Heart right ventricle (tissue), 16 donors: ENCODE measurements around the gene LCE2C. TPM values are rescaled to one million over a fixed set of nuclear protein-coding genes. Genes with fewer than 3 reads are reported as not detected.

Source experiments
- ATAC-seq, 8 donors: fragments of 200-7000 bp; cut with Tn5 transposase; one replicate each; pipeline ENCODE4 v1.9.1; 2020; ENCODE audit warnings: mild to moderate bottlenecking in 8 of 8, moderate library complexity in 8 of 8, moderate number of reproducible peaks in 1 of 8
- DNase-seq, 2 donors: peaks; one replicate each; pipeline ENCODE4 v3.0.0-alpha.2; 2020
- H3K27ac ChIP-seq, 10 donors: fragments of 200-600 bp; sonication (generic) in 2 of 10; one replicate each; pipeline versions ENCODE4 v1.5.0 to v1.8.0; 2020 to 2022; ENCODE audit warnings: mild to moderate bottlenecking in 3 of 10
- H3K27me3 ChIP-seq, 7 donors: fragments of 200-600 bp; one replicate each; pipeline ENCODE4 v1.8.0; 2021 to 2022; ENCODE audit warnings: mild to moderate bottlenecking in 2 of 7
- H3K36me3 ChIP-seq, 9 donors: fragments of 200-600 bp; sonication (generic) in 1 of 9; one replicate each; pipeline versions ENCODE4 v1.5.0 to v1.8.0; 2020 to 2022; ENCODE audit warnings: mild to moderate bottlenecking in 2 of 9
- H3K4me1 ChIP-seq, 9 donors: fragments of 200-600 bp; sonication (generic) in 1 of 9; one replicate each; pipeline versions ENCODE4 v1.5.0 to v1.8.0; 2020 to 2022; ENCODE audit warnings: mild to moderate bottlenecking in 4 of 9
- H3K4me3 ChIP-seq, 10 donors: fragments of 200-600 bp; sonication (generic) in 2 of 10; one replicate each; pipeline versions ENCODE4 v1.5.0 to v1.8.0; 2020 to 2022; ENCODE audit warnings: mild to moderate bottlenecking in 7 of 10, moderate library complexity in 2 of 10
- H3K9me3 ChIP-seq, 11 donors: fragments of 200-600 bp in 10 of 11; sonication (generic) in 2 of 11; one replicate each; pipeline versions ENCODE4 v1.5.0 to v1.8.0; 2013 to 2022; ENCODE audit warnings: mild to moderate bottlenecking in 2 of 11, control low read depth in 1 of 11, moderate library complexity in 1 of 11
- CTCF ChIP-seq, 9 donors: fragments of 200-600 bp; sonication (generic) in 2 of 9; IDR thresholded peaks; one replicate each; pipeline versions ENCODE4 v1.5.0 to v1.8.0; 2021 to 2022; ENCODE audit warnings: antibody characterized with exemption in 9 of 9, mild to moderate bottlenecking in 5 of 9, moderate library complexity in 1 of 9
- intact Hi-C, 10 donors: fragments of 100-400 bp; cut with DNase I; formaldehyde crosslinking; loops; one replicate each; pipeline versions ENCODE4 v1.11.1 to v1.14.2; 2022
- polyA plus RNA-seq, 2 donors: library from polyadenylated mRNA; stranded (reverse); fragments of 200-250 nt; gene quantifications; one replicate each; pipeline ENCODE4 v1.2.3, GENCODE V29; 2013
- total RNA-seq, 10 donors: library from RNA; stranded (reverse); fragmentation: NEBNext Ultra II Directional in 3 of 10; extraction: Animal tissue kit (Norgen Biotek cat#: 25700) in 3 of 10; gene quantifications; one replicate each; pipeline versions ENCODE4 v1.2.1 to v1.2.4, GENCODE V29; 2021 to 2023
- donor health status: Arrhythmogenic right ventricular cardiomyopathy.
- donor health status: ischemic (EF 13 %, LVEDD 7.1; RV severe dilation, severe dysfunction).
- donor health status: healthy with polysubstance abuse.
- donor health status: DM: no; HTN: yes; CAD: no.
- donor health status: DM: no; HTN: no; CAD: no.
- donor health status: ischemic (EF 25% LVEDD 6.9; RV normal size, moderate dysfunction).
- donor health status: ischemic (EF 25% LVEDD 5.7; RV mildly dilated, moderate dysfunction).
- donor health status: healthy.
- donor health status: DM: yes; HTN: yes; CAD: no.
- donor health status: Ischemic cardiomyopathy.
- donor health status: ischemic (EF 35%, LVEDD 5.7; RV mildly dilated, moderate dysfunction).
- donor health status: nonischemic (EF 11% LVEDD 7.7; RV severe dilation, severe dysfunction).
- donor health status: DM: yes; HTN: yes; CAD: no.
- donor health status: PGD.
- donor health status: ischemic (EF 29% LVEDD 5.4; RV normal size, mild dysfunction).
- donor health status: nonischemic (EF 23%, LVEDD 6.1; RV moderate dilation, normal function).

Gene LCE2C
- total and polyA plus RNA-seq, 12 donors: not detected

- Histone ChIP-seq H3K27ac (no peak overlapping the region), H3K9me3 (no peaks in the 10 kb centered on the region), H3K36me3 (no peaks in the 10 kb centered on the region), H3K4me3 (no peak overlapping the region), H3K27me3 (peaks cover 0 to 11% (median under 1%) of the 10 kb centered on the region in 7 donors), H3K4me1 (no peaks in the 10 kb centered on the region)
- no peak for TF ChIP-seq CTCF (IDR thresholded peaks at IDR 0.05)
- no peak for ATAC-seq
- no peak for DNase-seq
- intact Hi-C loops: no loop called here
Observed at GRCh38 chr1:152725261-152725660, 50.2 kb downstream of the LCE2C start.

Other genes with a start within 250 kb of the LCE2C start
- not detected for gene LCE5A, start 164.5 kb upstream of the LCE2C start, total RNA-seq
- gene LCE5A, start 164.5 kb upstream of the LCE2C start, polyA plus RNA-seq: under 1 TPM in 1 of 2 donors, not detected in 1; 0.07 TPM
- not detected for gene CRCT1, start 160.8 kb upstream of the LCE2C start, total RNA-seq
- under 1 TPM in 1 of 2 donors, not detected in 1; 0.10 TPM for gene CRCT1, start 160.8 kb upstream of the LCE2C start, polyA plus RNA-seq
- not detected for gene LCE3E, start 108.5 kb upstream of the LCE2C start, total RNA-seq
- not detected for gene LCE3E, start 108.5 kb upstream of the LCE2C start, polyA plus RNA-seq
- not detected for gene LCE3D, start 94.8 kb upstream of the LCE2C start, total RNA-seq
- not detected for gene LCE3D, start 94.8 kb upstream of the LCE2C start, polyA plus RNA-seq
- gene LCE3C, start 75.0 kb upstream of the LCE2C start, total RNA-seq: not detected
- not detected for gene LCE3C, start 75.0 kb upstream of the LCE2C start, polyA plus RNA-seq
- not detected for gene LCE3B, start 61.5 kb upstream of the LCE2C start, total RNA-seq
- not detected for gene LCE3B, start 61.5 kb upstream of the LCE2C start, polyA plus RNA-seq
- not detected for gene LCE3A, start 52.2 kb upstream of the LCE2C start, total RNA-seq
- not detected for gene LCE3A, start 52.2 kb upstream of the LCE2C start, polyA plus RNA-seq
- gene LCE2D, start 11.9 kb upstream of the LCE2C start, total RNA-seq: not detected
- gene LCE2D, start 11.9 kb upstream of the LCE2C start, polyA plus RNA-seq: not detected
- not detected for gene LCE2B, start 10.8 kb downstream of the LCE2C start, total RNA-seq
- gene LCE2B, start 10.8 kb downstream of the LCE2C start, polyA plus RNA-seq: not detected
- not detected for gene LCE2A, start 23.1 kb downstream of the LCE2C start, total RNA-seq
- gene LCE2A, start 23.1 kb downstream of the LCE2C start, polyA plus RNA-seq: not detected
- gene LCE4A, start 32.9 kb downstream of the LCE2C start, total RNA-seq: not detected
- not detected for gene LCE4A, start 32.9 kb downstream of the LCE2C start, polyA plus RNA-seq
- not detected for gene KPRP, start 82.7 kb downstream of the LCE2C start, total RNA-seq
- gene KPRP, start 82.7 kb downstream of the LCE2C start, polyA plus RNA-seq: not detected
- gene LCE1F, start 99.9 kb downstream of the LCE2C start, total RNA-seq: not detected
- gene LCE1F, start 99.9 kb downstream of the LCE2C start, polyA plus RNA-seq: not detected
- not detected for gene LCE1E, start 111.0 kb downstream of the LCE2C start, total RNA-seq
- gene LCE1E, start 111.0 kb downstream of the LCE2C start, polyA plus RNA-seq: not detected
- gene LCE1D, start 121.4 kb downstream of the LCE2C start, total RNA-seq: not detected
- not detected for gene LCE1D, start 121.4 kb downstream of the LCE2C start, polyA plus RNA-seq
- not detected for gene LCE1C, start 131.4 kb downstream of the LCE2C start, total RNA-seq
- not detected for gene LCE1C, start 131.4 kb downstream of the LCE2C start, polyA plus RNA-seq
- gene LCE1B, start 136.7 kb downstream of the LCE2C start, total RNA-seq: not detected
- gene LCE1B, start 136.7 kb downstream of the LCE2C start, polyA plus RNA-seq: not detected
- gene LCE1A, start 152.2 kb downstream of the LCE2C start, total RNA-seq: not detected
- gene LCE1A, start 152.2 kb downstream of the LCE2C start, polyA plus RNA-seq: not detected
- not detected for gene LCE6A, start 167.6 kb downstream of the LCE2C start, total RNA-seq
- gene LCE6A, start 167.6 kb downstream of the LCE2C start, polyA plus RNA-seq: not detected
- not detected for gene LCE7A, start 184.7 kb downstream of the LCE2C start, total RNA-seq
- gene LCE7A, start 184.7 kb downstream of the LCE2C start, polyA plus RNA-seq: not detected
- not detected for gene SMCP, start 203.0 kb downstream of the LCE2C start, total RNA-seq
- not detected for gene SMCP, start 203.0 kb downstream of the LCE2C start, polyA plus RNA-seq
- not detected for gene IVL, start 233.3 kb downstream of the LCE2C start, total RNA-seq
- under 1 TPM in 1 of 2 donors, not detected in 1; 0.06 TPM for gene IVL, start 233.3 kb downstream of the LCE2C start, polyA plus RNA-seq